SK-N-SH (cell line): ENCODE results near the gene NR3C1. TPM values are rescaled to one million over a fixed set of nuclear protein-coding genes. Genes with fewer than 3 reads are reported as not detected.

Experiments used
- CTCF ChIA-PET: fragments of 300-600, 350-600 bp; formaldehyde crosslinking; extraction: SDS; loops from one replicate; lab custom pipeline; 2021; lab: Yijun Ruan, JAX
- POLR2A ChIA-PET: fragments of 350-600 bp; sonication (Branson Sonifier 250); formaldehyde crosslinking; extraction: SDS; loops from one replicate; lab custom pipeline; 2020; ENCODE audit warnings: antibody characterized with exemption, inconsistent platforms; lab: Yijun Ruan, JAX
- DNase-seq: peaks from one replicate; pipeline ENCODE4 v3.0.0; 2012
- H2AFZ ChIP-seq: fragments of 200-600 bp; sonication (generic); 2 replicates; pipeline ENCODE4 v1.8.1; 2016; ENCODE audit warnings: antibody characterized with exemption, mild to moderate bottlenecking, low read depth
- H3F3A ChIP-seq: fragments of 200-600 bp; sonication (generic); replicated peaks from 2 replicates; pipeline ENCODE3; 2016; ENCODE audit warnings: antibody characterized with exemption, mild to moderate bottlenecking; ENCODE audit not compliant: insufficient read depth
- H3K27ac ChIP-seq, 2 experiments: fragments of 200-500 bp in 1 of 2; fragments of 200-600 bp in 1 of 2; sonication (Bioruptor generic) in 1 of 2; sonication (generic), shearing (Covaris generic) in 1 of 2; 2 replicates each; pipeline versions ENCODE4 v1.5.1 to v1.6.1; 2014 to 2016; ENCODE audit warnings: low read depth in 2 of 2, inconsistent platforms in 1 of 2, low read length in 1 of 2, mild to moderate bottlenecking in 1 of 2, mixed read lengths in 1 of 2
- H3K27me3 ChIP-seq: fragments of 200-600 bp; sonication (generic), shearing (Covaris generic); 2 replicates; pipeline ENCODE4 v1.6.1; 2016; ENCODE audit warnings: mixed run types; ENCODE audit not compliant: insufficient read depth
- H3K36me3 ChIP-seq, 2 experiments: fragments of 200-500 bp in 1 of 2; fragments of 200-600 bp in 1 of 2; sonication (Bioruptor generic) in 1 of 2; sonication (generic) in 1 of 2; replicated peaks in 1 of 2; 2 replicates each; pipeline versions ENCODE3 to v1.5.1; 2014 to 2016; ENCODE audit warnings: low read length in 1 of 2, mild to moderate bottlenecking in 1 of 2; ENCODE audit not compliant: insufficient read depth in 2 of 2, control insufficient read depth in 1 of 2
- H3K4me1 ChIP-seq, 2 experiments: fragments of 200-500 bp in 1 of 2; fragments of 200-600 bp in 1 of 2; sonication (Bioruptor generic) in 1 of 2; sonication (generic), shearing (Covaris generic) in 1 of 2; 2 replicates each; pipeline versions ENCODE4 v1.5.1 to v1.6.1; 2014 to 2016; ENCODE audit warnings: low read depth in 1 of 2, low read length in 1 of 2, mixed run types in 1 of 2; ENCODE audit not compliant: insufficient read depth in 2 of 2, control insufficient read depth in 1 of 2
- H3K4me2 ChIP-seq: fragments of 200-600 bp; sonication (generic), shearing (Covaris generic); 2 replicates; pipeline ENCODE4 v1.6.1; 2017; ENCODE audit warnings: mixed run types
- H3K4me3 ChIP-seq, 2 experiments: fragments of 200-500 bp in 1 of 2; fragments of 200-600 bp in 1 of 2; sonication (Bioruptor generic) in 1 of 2; sonication (generic), shearing (Covaris generic) in 1 of 2; 2 replicates each; pipeline versions ENCODE4 v1.5.1 to v1.8.1; 2014 to 2016; ENCODE audit warnings: low read depth in 2 of 2, inconsistent platforms in 1 of 2, low read length in 1 of 2, mild to moderate bottlenecking in 1 of 2, mixed read lengths in 1 of 2, moderate library complexity in 1 of 2
- H3K79me2 ChIP-seq: fragments of 200-600 bp; sonication (generic); 2 replicates; pipeline ENCODE4 v1.8.1; 2017; ENCODE audit warnings: mild to moderate bottlenecking; ENCODE audit not compliant: insufficient read depth
- H3K9ac ChIP-seq: fragments of 200-600 bp; sonication (generic); 2 replicates; pipeline ENCODE4 v1.6.1; 2017; ENCODE audit warnings: mixed run types
- H3K9me2 ChIP-seq: fragments of 200-600 bp; sonication (generic); 2 replicates; pipeline ENCODE4 v1.6.1; 2017; ENCODE audit warnings: mixed run types
- H3K9me3 ChIP-seq: fragments of 200-600 bp; sonication (generic); 2 replicates; pipeline ENCODE4 v1.6.1; 2017; ENCODE audit warnings: mixed run types, mild to moderate bottlenecking, moderate library complexity
- H4K20me1 ChIP-seq: fragments of 200-600 bp; sonication (generic); 2 replicates; pipeline ENCODE4 v1.6.1; 2017; ENCODE audit warnings: mild to moderate bottlenecking, mixed run types; ENCODE audit not compliant: insufficient read depth
- CHD2 ChIP-seq: fragments of 150-350 bp; IDR thresholded peaks from 2 replicates; pipeline ENCODE4 v1.6.1; 2018; ENCODE audit warnings: low read length; ENCODE audit not compliant: partially characterized antibody
- EP300 ChIP-seq, 2 experiments: IDR thresholded peaks; 2 replicates each; pipeline versions ENCODE4 v1.4.0 to v1.6.1; 2012; ENCODE audit warnings: borderline replicate concordance in 1 of 2, low read depth in 1 of 2, low read length in 1 of 2
- FOSL2 ChIP-seq: IDR thresholded peaks from 2 replicates; pipeline ENCODE4 v1.4.0; 2012; ENCODE audit warnings: low read depth, mild to moderate bottlenecking, moderate library complexity, borderline replicate concordance
- FOXJ3 ChIP-seq: sonication (generic); formaldehyde crosslinking; IDR thresholded peaks from 2 replicates; pipeline ENCODE4 v1.5.1; 2020; ENCODE audit warnings: mild to moderate bottlenecking, missing genetic modification reagents
- GABPA ChIP-seq: IDR thresholded peaks from 2 replicates; pipeline ENCODE4 v1.4.0; 2012; ENCODE audit warnings: low read depth, mild to moderate bottlenecking
- IRF3 ChIP-seq: fragments of 150-350 bp; IDR thresholded peaks from 2 replicates; pipeline ENCODE4 v1.6.1; 2016; ENCODE audit warnings: mild to moderate bottlenecking, low read depth, low read length
- JUND ChIP-seq: IDR thresholded peaks from 2 replicates; pipeline ENCODE4 v1.4.0; 2012
- MAX ChIP-seq: IDR thresholded peaks from 2 replicates; pipeline ENCODE4 v1.4.0; 2012; ENCODE audit warnings: low read depth
- MEF2A ChIP-seq: IDR thresholded peaks from 2 replicates; pipeline ENCODE4 v1.4.0; 2012; ENCODE audit warnings: low read depth, borderline replicate concordance
- MXI1 ChIP-seq: IDR thresholded peaks from 2 replicates; pipeline ENCODE4 v1.6.1; 2012; ENCODE audit warnings: mild to moderate bottlenecking, low read depth, low read length, improper control_type of control experiment
- NFIC ChIP-seq: IDR thresholded peaks from 2 replicates; pipeline ENCODE4 v1.4.0; 2012; ENCODE audit warnings: borderline replicate concordance
- NRF1 ChIP-seq: IDR thresholded peaks from 2 replicates; pipeline ENCODE4 v1.6.1; 2012; ENCODE audit warnings: low read depth, mild to moderate bottlenecking, low read length
- PBX3 ChIP-seq: IDR thresholded peaks from 2 replicates; pipeline ENCODE4; 2012
- POLR2AphosphoS5 ChIP-seq: IDR thresholded peaks from 2 replicates; pipeline ENCODE4 v1.6.1; 2012; ENCODE audit warnings: low read depth, low read length
- RCOR1 ChIP-seq: fragments of 150-350 bp; IDR thresholded peaks from 2 replicates; pipeline ENCODE4 v1.6.1; 2017; ENCODE audit warnings: antibody characterized with exemption, low read length
- RXRA ChIP-seq: IDR thresholded peaks from 2 replicates; pipeline ENCODE4 v1.4.0; 2012; ENCODE audit warnings: low read depth, mild to moderate bottlenecking, borderline replicate concordance
- SIN3A ChIP-seq: IDR thresholded peaks from 2 replicates; pipeline ENCODE4 v1.6.1; 2012; ENCODE audit warnings: low read depth, mild to moderate bottlenecking, low read length, moderate library complexity, borderline replicate concordance
- SMC3 ChIP-seq: IDR thresholded peaks from 2 replicates; pipeline ENCODE4 v1.6.1; 2012; ENCODE audit warnings: low read depth, low read length, improper control_type of control experiment
- TAF1 ChIP-seq: IDR thresholded peaks from 2 replicates; pipeline ENCODE4 v1.6.1; 2012; ENCODE audit warnings: low read depth, mild to moderate bottlenecking, low read length, moderate library complexity, borderline replicate concordance
- TCF12 ChIP-seq: IDR thresholded peaks from 2 replicates; pipeline ENCODE4 v1.4.0; 2012
- TEAD4 ChIP-seq: IDR thresholded peaks from 2 replicates; pipeline ENCODE4 v1.4.0; 2012; ENCODE audit warnings: mild to moderate bottlenecking, borderline replicate concordance; ENCODE audit not compliant: insufficient read depth
- USF2 ChIP-seq: fragments of 150-350 bp; IDR thresholded peaks from 2 replicates; pipeline ENCODE4 v1.6.1; 2017; ENCODE audit warnings: antibody characterized with exemption, low read length, low read depth, borderline replicate concordance
- YY1 ChIP-seq: IDR thresholded peaks from 2 replicates; pipeline ENCODE4 v1.4.0; 2012; ENCODE audit warnings: low read depth, mild to moderate bottlenecking
- ZBTB33 ChIP-seq: IDR thresholded peaks from 2 replicates; pipeline ENCODE4 v1.4.0; 2012; ENCODE audit warnings: low read depth, borderline replicate concordance
- polyA plus RNA-seq, 3 experiments: library from polyadenylated mRNA; depleted of rRNA; stranded (reverse); fragments of >200 nt; gene quantifications; 2 replicates each; pipeline ENCODE4 v1.2.3, GENCODE V29; 2012

NR3C1 gene
- polyA plus RNA-seq, 1 of the 3 experiments (the other 2 are of a cell fraction) = 7.1 TPM

- no peak for TF ChIP-seq PBX3
- TF ChIP-seq POLR2AphosphoS5 = no peak
- no peak for TF ChIP-seq NFIC
- no peak for TF ChIP-seq TCF12
- TF ChIP-seq, all 33 proteins: peak for 0
Observed at GRCh38 chr5:143356855-143357583, 46.5 kb downstream of the NR3C1 start (continued).

- peaks cover 0 to 13% of the 10 kb centered on the region in 2 experiments; a peak in 2 of 4 replicates for H3K4me1 ChIP-seq
- H2AFZ ChIP-seq = no peak overlapping the region
- H3K27me3 ChIP-seq = no peaks in the 10 kb centered on the region
- DNase-seq = peak; percentile 50
- no peaks in the 10 kb centered on the region for H3K9me3 ChIP-seq
- no peak overlapping the region for H3K9ac ChIP-seq
- peaks cover 22% of the 10 kb centered on the region for H4K20me1 ChIP-seq
- H3K4me2 ChIP-seq = peak overlapping the region; percentile 55; the same call in 1 of the 2 replicates
- CTCF ChIA-PET = no interaction called here
- no peak overlapping the region; a peak in 1 of 4 replicates for H3K4me3 ChIP-seq
- H3F3A ChIP-seq = peaks cover 19% of the 10 kb centered on the region
- H3K79me2 ChIP-seq = peaks cover 96% of the 10 kb centered on the region
- no peaks in the 10 kb centered on the region for H3K9me2 ChIP-seq
- peaks cover 0 to 12% of the 10 kb centered on the region in 2 experiments for H3K36me3 ChIP-seq
- POLR2A ChIA-PET = no interaction called here
- H3K27ac ChIP-seq = peak overlapping the region; percentile 45 to 66
- TF ChIP-seq MEF2A (no peak), CHD2 (no peak), SIN3A (no peak), YY1 (no peak), ZBTB33 (no peak), MAX (no peak), POLR2AphosphoS5 (0 out of 2 replicates have a peak, but pooled peaks have one; percentile 27), NRF1 (no peak), TCF12 (peak; percentile 51), IRF3 (no peak), PBX3 (peak; percentile 55), TEAD4 (no peak), FOSL2 (peak; percentile 61; the same call in 1 of the 2 replicates), MXI1 (no peak), TAF1 (no peak), USF2 (no peak), GABPA (no peak), RCOR1 (no peak), RXRA (no peak), EP300 (IDR thresholded peaks at IDR 0.05; ENCODE audit: borderline replicate concordance in 1 of 2, low read depth in 1 of 2, low read length in 1 of 2) (peak; percentile 25 to 41; a peak in 3 of 4 replicates), NFIC (peak; percentile 98), FOXJ3 (CRISPR knock-in tag) (no peak), JUND (peak; percentile 56), SMC3 (no peak)
Observed at GRCh38 chr5:143355710-143356109, 47.8 kb downstream of the NR3C1 start.
